GM23338 (cell line): ENCODE data around the gene RIN3. TPM values are rescaled to one million over a fixed set of nuclear protein-coding genes. Genes with fewer than 3 reads are reported as not detected.

Experiments
- ATAC-seq: fragments of 200-7000 bp; cut with Tn5 transposase; 3 replicates; pipeline ENCODE4 v1.9.1; 2020
- DNase-seq: peaks from one replicate; pipeline ENCODE4 v3.0.0-alpha.2; 2015; ENCODE audit warnings: low spot score
- H2AFZ ChIP-seq: fragments of 200-600 bp; sonication (generic); 2 replicates; pipeline ENCODE4 v1.8.0; 2016; ENCODE audit warnings: antibody characterized with exemption, mild to moderate bottlenecking, moderate library complexity
- H3F3A ChIP-seq: fragments of 200-600 bp; sonication (generic); replicated peaks from 2 replicates; pipeline ENCODE4 v1.8.0; 2017; ENCODE audit warnings: antibody characterized with exemption, mixed run types, low read depth
- H3K27ac ChIP-seq: fragments of 200-600 bp; sonication (generic); 2 replicates; pipeline ENCODE4 v1.6.1; 2016; ENCODE audit warnings: low read depth
- H3K27me3 ChIP-seq: fragments of 200-600 bp; sonication (generic); 2 replicates; pipeline ENCODE4 v1.8.0; 2016; ENCODE audit warnings: mild to moderate bottlenecking, mixed run types, moderate library complexity; ENCODE audit not compliant: insufficient read depth
- H3K36me3 ChIP-seq: fragments of 200-600 bp; sonication (generic); 2 replicates; pipeline ENCODE4 v1.8.0; 2016; ENCODE audit warnings: mild to moderate bottlenecking; ENCODE audit not compliant: insufficient read depth
- H3K4me1 ChIP-seq: fragments of 200-600 bp; sonication (generic); 2 replicates; pipeline ENCODE4 v1.8.0; 2016; ENCODE audit warnings: mild to moderate bottlenecking, moderate library complexity; ENCODE audit not compliant: insufficient read depth
- H3K4me2 ChIP-seq: fragments of 200-600 bp; sonication (generic); 2 replicates; pipeline ENCODE4 v1.7.1; 2017; ENCODE audit warnings: mixed run types
- H3K4me3 ChIP-seq: fragments of 200-600 bp; sonication (generic); 2 replicates; pipeline ENCODE4 v1.6.1; 2016; ENCODE audit warnings: mixed run types
- H3K79me2 ChIP-seq: fragments of 200-600 bp; sonication (generic); replicated peaks from 2 replicates; pipeline ENCODE4 v1.8.0; 2017; ENCODE audit warnings: mild to moderate bottlenecking; ENCODE audit not compliant: insufficient read depth
- H3K9me2 ChIP-seq: fragments of 200-600 bp; sonication (generic); 2 replicates; pipeline ENCODE4 v1.8.0; 2017; ENCODE audit not compliant: insufficient read depth
- H4K20me1 ChIP-seq: fragments of 200-600 bp; sonication (generic); replicated peaks from 2 replicates; pipeline ENCODE4 v1.8.0; 2017; ENCODE audit warnings: mild to moderate bottlenecking; ENCODE audit not compliant: insufficient read depth
- H3K27ac Mint-ChIP-seq: 2 replicates; pipeline ENCODE4 v1.8.0; 2020; ENCODE audit warnings: inconsistent platforms, mild to moderate bottlenecking, moderate library complexity, mixed read lengths
- H3K27me3 Mint-ChIP-seq: 3 replicates; pipeline ENCODE4 v1.8.0; 2022; ENCODE audit warnings: low read depth, mild to moderate bottlenecking, moderate library complexity, mixed read lengths, inconsistent platforms; ENCODE audit not compliant: insufficient read depth, poor library complexity
- H3K36me3 Mint-ChIP-seq: 3 replicates; pipeline ENCODE4 v1.8.0; 2021; ENCODE audit warnings: low read depth, mild to moderate bottlenecking, inconsistent platforms, moderate library complexity, mixed read lengths
- H3K4me1 Mint-ChIP-seq: 3 replicates; pipeline ENCODE4 v1.8.0; 2020; ENCODE audit warnings: mild to moderate bottlenecking, inconsistent platforms, mixed read lengths
- H3K4me3 Mint-ChIP-seq: 3 replicates; pipeline ENCODE4 v1.8.0; 2021; ENCODE audit warnings: moderate library complexity, mild to moderate bottlenecking, inconsistent platforms, mixed read lengths
- H3K9me3 Mint-ChIP-seq: 3 replicates; pipeline ENCODE4 v1.8.0; 2020; ENCODE audit warnings: moderate library complexity, mild to moderate bottlenecking, inconsistent platforms, mixed read lengths
- CREB1 ChIP-seq: fragments of 250-450 bp; sonication (Bioruptor Pico); IDR thresholded peaks from 2 replicates; pipeline ENCODE4 v1.5.0; 2020; ENCODE audit warnings: low read depth, mild to moderate bottlenecking, moderate library complexity
- CTCF ChIP-seq, 2 experiments: fragments of 200-600 bp in 1 of 2; sonication (generic) in 1 of 2; conservative IDR thresholded peaks; 2 replicates each; pipeline versions ENCODE4 v1.5.1 to v1.6.1; 2016 to 2017; ENCODE audit warnings: antibody characterized with exemption in 2 of 2, low read depth in 2 of 2, mild to moderate bottlenecking in 2 of 2, moderate library complexity in 1 of 2
- EZH2 ChIP-seq: fragments of 200-600 bp; sonication (generic); IDR thresholded peaks from one replicate; pipeline ENCODE4 v1.8.0; 2017; ENCODE audit warnings: antibody characterized with exemption, mild to moderate bottlenecking, low read depth; ENCODE audit not compliant: unreplicated experiment
- EZH2phosphoT487 ChIP-seq: fragments of 200-600 bp; sonication (generic); IDR thresholded peaks from one replicate; pipeline ENCODE4 v1.8.1; 2018; ENCODE audit warnings: antibody characterized with exemption; ENCODE audit not compliant: unreplicated experiment
- JUNB ChIP-seq: IDR thresholded peaks from one replicate; pipeline ENCODE4 v1.6.1; 2016; ENCODE audit warnings: antibody characterized with exemption; ENCODE audit not compliant: unreplicated experiment
- NANOG ChIP-seq: IDR thresholded peaks from 2 replicates; pipeline ENCODE4 v1.6.1; 2016; ENCODE audit warnings: antibody characterized with exemption, borderline replicate concordance
- REST ChIP-seq: IDR thresholded peaks from one replicate; pipeline ENCODE4 v1.6.1; 2018; ENCODE audit warnings: antibody characterized with exemption; ENCODE audit not compliant: unreplicated experiment
- STAT1 ChIP-seq: IDR thresholded peaks from one replicate; pipeline ENCODE4 v1.6.1; 2016; ENCODE audit warnings: antibody characterized with exemption; ENCODE audit not compliant: unreplicated experiment
- ZNF114 ChIP-seq: fragments of 250-450 bp; sonication (Bioruptor Pico); IDR thresholded peaks from 2 replicates; pipeline ENCODE4 v1.5.0; 2020; ENCODE audit warnings: mild to moderate bottlenecking, moderate library complexity
- ZNF331 ChIP-seq: fragments of 250-450 bp; sonication (Bioruptor Pico); IDR thresholded peaks from 2 replicates; pipeline ENCODE4 v1.5.0; 2020; ENCODE audit warnings: low read depth, mild to moderate bottlenecking, moderate library complexity
- polyA plus RNA-seq: library from polyadenylated mRNA; unstranded; fragments of >200 nt; fragmentation: Nextera tagmentation; extraction: Ambion mirVana; gene quantifications from 2 replicates; pipeline ENCODE4 v1.2.1, GENCODE V29; 2016
- total RNA-seq: library from RNA; depleted of rRNA; stranded (reverse); fragments of >200 nt; shearing (Covaris generic); gene quantifications from 2 replicates; pipeline ENCODE4 v1.2.3, GENCODE V29; 2014
- TF ChIP-seq, protein P1 (sequence below): IDR thresholded peaks from 2 replicates; pipeline ENCODE4 v1.6.1; 2016; ENCODE audit warnings: antibody characterized with exemption

Gene RIN3
- total and polyA plus RNA-seq, 2 experiments from 2014 or later = 0.97 to 1.5 TPM

- H3K4me1 ChIP-seq = no peaks in the 10 kb centered on the region
- DNase-seq (no peak), ATAC-seq (no peak)
- no peaks in the 10 kb centered on the region for H3K9me2 ChIP-seq
- no peaks in the 10 kb centered on the region for H3K4me1 Mint-ChIP-seq
- no peaks in the 10 kb centered on the region; the same call in 2 of the 3 replicates for H3K9me3 Mint-ChIP-seq
- no peaks in the 10 kb centered on the region for H3K27me3 ChIP-seq
- H3K27ac Mint-ChIP-seq = no peak overlapping the region
- TF ChIP-seq STAT1 (no peak), REST (no peak), EZH2 (no peak), EZH2phosphoT487 (no peak), CREB1 (no peak)
- TF ChIP-seq, protein P1, sequence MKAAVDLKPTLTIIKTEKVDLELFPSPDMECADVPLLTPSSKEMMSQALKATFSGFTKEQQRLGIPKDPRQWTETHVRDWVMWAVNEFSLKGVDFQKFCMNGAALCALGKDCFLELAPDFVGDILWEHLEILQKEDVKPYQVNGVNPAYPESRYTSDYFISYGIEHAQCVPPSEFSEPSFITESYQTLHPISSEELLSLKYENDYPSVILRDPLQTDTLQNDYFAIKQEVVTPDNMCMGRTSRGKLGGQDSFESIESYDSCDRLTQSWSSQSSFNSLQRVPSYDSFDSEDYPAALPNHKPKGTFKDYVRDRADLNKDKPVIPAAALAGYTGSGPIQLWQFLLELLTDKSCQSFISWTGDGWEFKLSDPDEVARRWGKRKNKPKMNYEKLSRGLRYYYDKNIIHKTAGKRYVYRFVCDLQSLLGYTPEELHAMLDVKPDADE = no peak
- H3K27ac ChIP-seq = no peak overlapping the region
- no peak overlapping the region for H3K4me2 ChIP-seq
- H3K4me3 ChIP-seq = no peak overlapping the region
- H4K20me1 ChIP-seq = no peaks in the 10 kb centered on the region
- H3F3A ChIP-seq = no peaks in the 10 kb centered on the region
- H3K36me3 Mint-ChIP-seq = no peaks in the 10 kb centered on the region; the same call in 2 of the 3 replicates
- H3K79me2 ChIP-seq = no peaks in the 10 kb centered on the region
- H3K27me3 Mint-ChIP-seq = peaks cover 6% of the 10 kb centered on the region
- no peak overlapping the region for H2AFZ ChIP-seq
- H3K4me3 Mint-ChIP-seq = no peak overlapping the region
- no peaks in the 10 kb centered on the region for H3K36me3 ChIP-seq
These were observed 137.1 kb downstream of the RIN3 start for GRCh38 chr14:92650581-92651105.

DNA sequence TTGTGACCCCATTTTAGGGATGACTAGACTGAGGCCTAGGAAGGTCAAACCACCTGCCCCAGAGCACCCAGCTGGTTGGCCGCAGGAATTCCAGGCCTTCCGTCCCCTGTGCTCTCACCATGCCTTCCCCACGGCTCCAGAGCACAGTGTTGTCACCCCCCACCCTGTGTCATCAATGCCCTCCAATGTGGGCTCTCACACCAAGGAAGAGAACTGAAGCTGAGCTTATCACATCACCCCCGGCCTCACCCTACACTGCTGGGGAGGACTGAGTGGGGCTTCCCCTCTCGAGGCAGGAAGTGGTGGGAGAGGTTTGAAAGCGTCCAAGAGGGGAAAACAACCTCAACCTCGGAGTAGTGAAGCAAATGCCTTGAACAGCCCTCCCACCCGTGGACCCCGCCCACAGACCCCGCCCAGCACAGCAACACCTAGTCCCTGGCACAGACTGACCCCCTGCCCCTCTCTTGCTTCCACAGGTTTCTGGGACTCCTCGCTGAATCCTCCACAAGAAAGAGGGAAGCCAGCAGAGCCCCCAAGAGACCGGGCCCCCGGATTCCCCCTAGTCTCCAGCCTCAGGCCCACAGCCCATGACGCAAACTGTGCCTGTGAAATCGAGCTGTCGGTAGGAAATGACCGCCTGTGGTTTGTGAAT lies 137.7 kb downstream of the RIN3 start:
- no peak overlapping the region for H2AFZ ChIP-seq
- no peak for DNase-seq
- no peak overlapping the region for H3K27ac Mint-ChIP-seq
- no peak for ATAC-seq
- H3K36me3 Mint-ChIP-seq = no peaks in the 10 kb centered on the region; the same call in 2 of the 3 replicates
- H3K27me3 Mint-ChIP-seq = peaks cover 11% of the 10 kb centered on the region
- no peak overlapping the region for H3K4me3 ChIP-seq
- no peaks in the 10 kb centered on the region for H3F3A ChIP-seq
- H3K9me3 Mint-ChIP-seq = no peaks in the 10 kb centered on the region; the same call in 2 of the 3 replicates
- no peaks in the 10 kb centered on the region for H4K20me1 ChIP-seq
- H3K79me2 ChIP-seq = no peaks in the 10 kb centered on the region
- H3K4me3 Mint-ChIP-seq = no peak overlapping the region
- H3K4me1 Mint-ChIP-seq = no peaks in the 10 kb centered on the region; the same call in 2 of the 3 replicates
- H3K9me2 ChIP-seq = no peaks in the 10 kb centered on the region
- no peak overlapping the region for H3K4me2 ChIP-seq
- no peaks in the 10 kb centered on the region for H3K27me3 ChIP-seq
- H3K36me3 ChIP-seq = no peaks in the 10 kb centered on the region
- no peak overlapping the region for H3K27ac ChIP-seq
- H3K4me1 ChIP-seq = no peaks in the 10 kb centered on the region
- TF ChIP-seq STAT1 (no peak), JUNB (no peak), EZH2phosphoT487 (no peak), CTCF (conservative IDR thresholded peaks at IDR 0.05; ENCODE audit: low read depth in 2 of 2) (no peak), NANOG (no peak), ZNF114 (CRISPR knock-in tag) (no peak), EZH2 (no peak), ZNF331 (CRISPR knock-in tag) (no peak), CREB1 (no peak), REST (no peak)
- TF ChIP-seq, protein P1 = no peak
